ENCODE data around the gene HOXD12.

HOXD12 gene

GRCh38 chr2:176081376-176081836 is 18.2 kb upstream of the HOXD12 start:
- peak; percentile 84 for DNase-seq

GRCh38 chr2:176081837-176082524 is 17.6 kb upstream of the HOXD12 start:
- DNase-seq = no peak

- DNase-seq = peak; percentile 80
These were observed 17.1 kb upstream of the HOXD12 start for GRCh38 chr2:176082525-176082823.

- DNase-seq = peak; percentile 74
These were observed 16.5 kb upstream of the HOXD12 start for GRCh38 chr2:176082824-176083751.

- peak; percentile 64 for DNase-seq
These were observed 15.8 kb upstream of the HOXD12 start, which contains the start of gene EVX2 for GRCh38 chr2:176083796-176084261. TSS of gene EVX2 (minus strand) at chr2:176083962. CDS start at chr2:176083776, 186 bp downstream.

- peak; percentile 73 for DNase-seq
These were observed 14.9 kb upstream of the HOXD12 start for GRCh38 chr2:176084611-176085119.

- DNase-seq = peak; percentile 62
These were observed 14.3 kb upstream of the HOXD12 start for GRCh38 chr2:176085120-176085788.

GRCh38 chr2:176085861-176086771 is 13.5 kb upstream of the HOXD12 start:
- peak; percentile 47 for DNase-seq

- DNase-seq = no peak
These were observed 12.1 kb upstream of the HOXD12 start for GRCh38 chr2:176087330-176088047.

- peak; percentile 87 for DNase-seq
These were observed 11.3 kb upstream of the HOXD12 start for GRCh38 chr2:176088048-176088936.

- no peak for DNase-seq
These were observed 10.4 kb upstream of the HOXD12 start for GRCh38 chr2:176088937-176089842.

- no peak for DNase-seq
These were observed 9.7 kb upstream of the HOXD12 start for GRCh38 chr2:176089843-176090395.

GRCh38 chr2:176090862-176091261 is 8.7 kb upstream of the HOXD12 start:
- DNase-seq = peak; percentile 52

- DNase-seq = peak; percentile 55
These were observed 8.0 kb upstream of the HOXD12 start for GRCh38 chr2:176091329-176092258.

- peak; percentile 73 for DNase-seq
These were observed 7.1 kb upstream of the HOXD12 start, which contains the start of gene HOXD13 for GRCh38 chr2:176092270-176093144. TSS of gene HOXD13 (plus strand) at chr2:176092721. CDS start at chr2:176092891, 170 bp downstream.

Measured in eye (tissue), 1 donor.